ENCODE results near the gene OR4C15.

Gene OR4C15

GRCh38 chr11:55554169-55554568 lies at the start of gene OR4C15:
TSS of gene OR4C15 (plus strand) at chr11:55554469. CDS start at chr11:55554469, 0 bp downstream.
- no peak for DNase-seq (ENCODE audit: low read depth)

- no peak for DNase-seq (ENCODE audit: low read depth)
These were observed 17.6 kb downstream of the OR4C15 start, which contains the start of gene OR4C16 for GRCh38 chr11:55571828-55572227. TSS of gene OR4C16 (plus strand) at chr11:55572128. CDS start at chr11:55572128, 0 bp downstream.

GRCh38 chr11:55572548-55572947 lies 18.3 kb downstream of the OR4C15 start:
- DNase-seq (ENCODE audit: low read depth): no peak

Data from stimulated activated CD8-positive, alpha-beta memory T cell treated with anti-CD3 and anti-CD28 coated beads, Interleukin-12 subunit alpha, Interleukin-12 subunit beta, amount 100 ng/mL, for 4 hours (primary cell).